BJ (cell line): ENCODE results near the gene KLK6. TPM values are rescaled to one million over a fixed set of nuclear protein-coding genes. Genes with fewer than 3 reads are reported as not detected.

Experiments used
- CTCF ChIA-PET: fragments of 350-600 bp; formaldehyde crosslinking; extraction: SDS; loops from one replicate; lab custom pipeline; 2021; ENCODE audit warnings: antibody characterized with exemption, inconsistent platforms; lab: Yijun Ruan, JAX
- POLR2A ChIA-PET: fragments of 300-600 bp; sonication (Branson Sonifier 250); formaldehyde crosslinking; extraction: SDS; loops from one replicate; lab custom pipeline; 2021; ENCODE audit warnings: antibody characterized with exemption; lab: Charles Lee
- DNase-seq: peaks from one replicate; pipeline ENCODE4 v3.0.0-alpha.2; 2011; ENCODE audit warnings: low read depth
- H3K27me3 ChIP-seq: 2 replicates; pipeline ENCODE4 v1.6.0; 2011; ENCODE audit warnings: low read length; ENCODE audit not compliant: control insufficient read depth, insufficient read depth
- H3K36me3 ChIP-seq: 2 replicates; pipeline ENCODE4 v1.5.1; 2011; ENCODE audit warnings: low read length; ENCODE audit not compliant: control insufficient read depth, insufficient read depth
- H3K4me3 ChIP-seq: 2 replicates; pipeline ENCODE4 v1.5.1; 2011; ENCODE audit warnings: low read depth, mild to moderate bottlenecking, control low read depth, low read length
- CTCF ChIP-seq: IDR thresholded peaks from 2 replicates; pipeline ENCODE4 v1.5.1; 2011; ENCODE audit warnings: low read depth, mild to moderate bottlenecking, control low read depth, inconsistent platforms, low read length, moderate library complexity; ENCODE audit not compliant: insufficient read depth
- polyA plus RNA-seq: library from polyadenylated mRNA; depleted of rRNA; stranded (reverse); fragments of >200 nt; gene quantifications from 2 replicates; pipeline ENCODE4 v1.2.3, GENCODE V29; 2011

The KLK6 gene
- polyA plus RNA-seq, 1 experiment = not detected

GRCh38 chr19:50957587-50957986 is 11.8 kb downstream of the KLK6 start:
- no peak overlapping the region for H3K4me3 ChIP-seq
- TF ChIP-seq CTCF = no peak
- CTCF ChIA-PET = no interaction called here
- POLR2A ChIA-PET = no interaction called here
- DNase-seq = no peak
- no peaks in the 10 kb centered on the region for H3K27me3 ChIP-seq
- no peaks in the 10 kb centered on the region for H3K36me3 ChIP-seq

- no peak for TF ChIP-seq CTCF
- no peaks in the 10 kb centered on the region for H3K36me3 ChIP-seq
- POLR2A ChIA-PET = no interaction called here
- CTCF ChIA-PET = no interaction called here
- H3K4me3 ChIP-seq = no peak within 1 kb of the TSS
- DNase-seq = no peak
- H3K27me3 ChIP-seq = no peaks in the 10 kb centered on the region
Measured at GRCh38 chr19:50952910-50953309, 16.5 kb downstream of the KLK6 start, which contains the start of gene KLK5. Gene KLK5, minus strand, starts transcription at chr19:50953038. Its CDS starts 381 bp downstream, at chr19:50952657.

- TF ChIP-seq CTCF = no peak
- ChIA-PET POLR2A (no interaction called here), CTCF (no interaction called here)
- H3K36me3 ChIP-seq = no peaks in the 10 kb centered on the region
- no peaks in the 10 kb centered on the region for H3K27me3 ChIP-seq
- no peak overlapping the region for H3K4me3 ChIP-seq
- DNase-seq = no peak
Measured at GRCh38 chr19:50949861-50950260, 19.5 kb downstream of the KLK6 start.

GRCh38 chr19:50947123-50947522 is 22.3 kb downstream of the KLK6 start:
- Histone ChIP-seq H3K4me3 (no peak overlapping the region), H3K27me3 (no peaks in the 10 kb centered on the region), H3K36me3 (no peaks in the 10 kb centered on the region)
- ChIA-PET CTCF (no interaction called here), POLR2A (no interaction called here)
- TF ChIP-seq CTCF = no peak
- no peak for DNase-seq

GRCh38 chr19:50944795-50945194 is 24.6 kb downstream of the KLK6 start:
- POLR2A ChIA-PET = no interaction called here
- CTCF ChIA-PET = interaction anchor here (2.5 kb wide), 1 partner anchor 23 kb away, joined by 7 read pairs; no protein-coding TSS in a partner anchor

More at GRCh38 chr19:50944795-50945194, 24.6 kb downstream of the KLK6 start:
- TF ChIP-seq CTCF = no peak
- no peak for DNase-seq
- H3K4me3 ChIP-seq = no peak overlapping the region
- H3K36me3 ChIP-seq = no peaks in the 10 kb centered on the region
- no peaks in the 10 kb centered on the region for H3K27me3 ChIP-seq
